HEK293 (cell line): ENCODE measurements around the gene NOX3.

ENCODE experiments used
- CTCF ChIA-PET: fragments of 350-600 bp; formaldehyde crosslinking; extraction: SDS; loops from one replicate; lab custom pipeline; 2021; ENCODE audit warnings: antibody characterized with exemption; lab: Yijun Ruan, JAX
- POLR2A ChIA-PET: fragments of 300-600 bp; formaldehyde crosslinking; extraction: SDS; loops from one replicate; lab custom pipeline; 2020; ENCODE audit warnings: antibody characterized with exemption, inconsistent platforms; lab: Yijun Ruan, JAX
- H3K27ac ChIP-seq: fragments of 200-500 bp; sonication (Bioruptor generic); 2 replicates; pipeline ENCODE4 v1.5.1; 2014; ENCODE audit warnings: low read depth, low read length, control low read depth, inconsistent platforms; ENCODE audit errors: extremely low read depth
- H3K36me3 ChIP-seq, 2 experiments: fragments of 200-500 bp in 1 of 2; sonication (Bioruptor generic) in 1 of 2; 1 replicate in 1 of 2; 2 replicates in 1 of 2; pipeline ENCODE4 v1.5.1; 2014 to 2017; ENCODE audit warnings: inconsistent platforms in 2 of 2, low read length in 2 of 2; ENCODE audit not compliant: control insufficient read depth in 2 of 2, insufficient read depth in 1 of 2
- H3K4me1 ChIP-seq: fragments of 200-500 bp; sonication (Bioruptor generic); 2 replicates; pipeline ENCODE4 v1.5.1; 2014; ENCODE audit warnings: mild to moderate bottlenecking, low read length, inconsistent platforms; ENCODE audit not compliant: control insufficient read depth, insufficient read depth
- H3K4me3 ChIP-seq: 2 replicates; pipeline ENCODE4 v1.5.1; 2011; ENCODE audit warnings: low read depth, mild to moderate bottlenecking, control low read depth, low read length, moderate library complexity
- H3K9me3 ChIP-seq: fragments of 200-500 bp; sonication (Bioruptor generic); 2 replicates; pipeline ENCODE4 v1.5.1; 2014; ENCODE audit warnings: low read depth, low read length, inconsistent platforms; ENCODE audit not compliant: control insufficient read depth, insufficient read depth
- HOXC10 ChIP-seq: sonication (generic); formaldehyde crosslinking; IDR thresholded peaks from 2 replicates; pipeline ENCODE4 v1.8.1; 2023; ENCODE audit warnings: mild to moderate bottlenecking, missing genetic modification reagents
- KLF9 ChIP-seq: fragments of 450-650 bp; formaldehyde crosslinking; IDR thresholded peaks from 2 replicates; pipeline ENCODE4 v1.5.1; 2016; ENCODE audit warnings: missing biosample characterization, missing genetic modification characterization, low read depth
- MZF1 ChIP-seq: fragments of 450-650 bp; formaldehyde crosslinking; IDR thresholded peaks from 2 replicates; pipeline ENCODE4 v1.5.1; 2017; ENCODE audit warnings: missing biosample characterization, missing genetic modification characterization, borderline replicate concordance
- SCRT2 ChIP-seq: fragments of 450-650 bp; formaldehyde crosslinking; IDR thresholded peaks from 2 replicates; pipeline ENCODE4 v1.5.1; 2016; ENCODE audit warnings: missing biosample characterization, missing genetic modification characterization
- SP2 ChIP-seq: fragments of 450-650 bp; formaldehyde crosslinking; IDR thresholded peaks from 2 replicates; pipeline ENCODE4 v1.5.1; 2016; ENCODE audit warnings: missing biosample characterization, missing genetic modification characterization
- ZBTB48 ChIP-seq: fragments of 450-650 bp; formaldehyde crosslinking; IDR thresholded peaks from 2 replicates; pipeline ENCODE4 v1.5.1; 2016; ENCODE audit warnings: missing biosample characterization, missing genetic modification characterization
- ZNF121 ChIP-seq: fragments of 450-650 bp; formaldehyde crosslinking; IDR thresholded peaks from 2 replicates; pipeline ENCODE4 v1.5.1; 2016; ENCODE audit warnings: missing biosample characterization, missing genetic modification characterization
- ZNF175 ChIP-seq: fragments of 450-650 bp; formaldehyde crosslinking; IDR thresholded peaks from 2 replicates; pipeline ENCODE4 v1.5.1; 2016; ENCODE audit warnings: missing biosample characterization, missing genetic modification characterization
- ZNF19 ChIP-seq: fragments of 450-650 bp; formaldehyde crosslinking; IDR thresholded peaks from 2 replicates; pipeline ENCODE4; 2016; ENCODE audit warnings: missing biosample characterization, missing genetic modification characterization, low read depth
- ZNF324 ChIP-seq: fragments of 450-650 bp; formaldehyde crosslinking; IDR thresholded peaks from 2 replicates; pipeline ENCODE4 v1.5.1; 2016; ENCODE audit warnings: missing biosample characterization, missing genetic modification characterization
- ZNF335 ChIP-seq: fragments of 450-650 bp; formaldehyde crosslinking; conservative IDR thresholded peaks from 2 replicates; pipeline ENCODE4 v1.5.1; 2016; ENCODE audit warnings: missing biosample characterization, missing genetic modification characterization
- ZNF658 ChIP-seq: fragments of 450-650 bp; formaldehyde crosslinking; IDR thresholded peaks from 2 replicates; pipeline ENCODE4; 2016; ENCODE audit warnings: missing biosample characterization, missing genetic modification characterization
- ZNF76 ChIP-seq: fragments of 450-650 bp; formaldehyde crosslinking; IDR thresholded peaks from 2 replicates; pipeline ENCODE4; 2016; ENCODE audit warnings: low read depth, missing biosample characterization, missing genetic modification characterization, borderline replicate concordance
- ZNF776 ChIP-seq: fragments of 450-650 bp; formaldehyde crosslinking; IDR thresholded peaks from 2 replicates; pipeline ENCODE4 v1.5.0; 2017; ENCODE audit warnings: missing biosample characterization, missing genetic modification characterization, borderline replicate concordance
- ZNF792 ChIP-seq: fragments of 450-650 bp; formaldehyde crosslinking; IDR thresholded peaks from 2 replicates; pipeline ENCODE4 v1.5.1; 2016; ENCODE audit warnings: missing biosample characterization, missing genetic modification characterization
- TF ChIP-seq, protein P1 (sequence below): fragments of 450-650 bp; formaldehyde crosslinking; IDR thresholded peaks from 2 replicates; pipeline ENCODE4 v1.5.1; 2016; ENCODE audit warnings: missing biosample characterization, missing genetic modification characterization
- TF ChIP-seq, protein P2 (sequence below): fragments of 450-650 bp; formaldehyde crosslinking; IDR thresholded peaks from 2 replicates; pipeline ENCODE4 v1.5.1; 2016; ENCODE audit warnings: missing biosample characterization, missing genetic modification characterization, low read depth
- TF ChIP-seq, protein P3 (sequence below): fragments of 450-650 bp; formaldehyde crosslinking; IDR thresholded peaks from 2 replicates; pipeline ENCODE4 v1.5.1; 2016; ENCODE audit warnings: missing biosample characterization, missing genetic modification characterization
- TF ChIP-seq, protein P4 (sequence below): fragments of 450-650 bp; formaldehyde crosslinking; IDR thresholded peaks from 2 replicates; pipeline ENCODE4 v1.5.1; 2016; ENCODE audit warnings: missing biosample characterization, missing genetic modification characterization
- TF ChIP-seq, protein P5 (sequence below): fragments of 450-650 bp; formaldehyde crosslinking; IDR thresholded peaks from 2 replicates; pipeline ENCODE4 v1.5.1; 2017; ENCODE audit warnings: missing biosample characterization, mild to moderate bottlenecking, missing genetic modification characterization, moderate library complexity

The NOX3 gene

DNA sequence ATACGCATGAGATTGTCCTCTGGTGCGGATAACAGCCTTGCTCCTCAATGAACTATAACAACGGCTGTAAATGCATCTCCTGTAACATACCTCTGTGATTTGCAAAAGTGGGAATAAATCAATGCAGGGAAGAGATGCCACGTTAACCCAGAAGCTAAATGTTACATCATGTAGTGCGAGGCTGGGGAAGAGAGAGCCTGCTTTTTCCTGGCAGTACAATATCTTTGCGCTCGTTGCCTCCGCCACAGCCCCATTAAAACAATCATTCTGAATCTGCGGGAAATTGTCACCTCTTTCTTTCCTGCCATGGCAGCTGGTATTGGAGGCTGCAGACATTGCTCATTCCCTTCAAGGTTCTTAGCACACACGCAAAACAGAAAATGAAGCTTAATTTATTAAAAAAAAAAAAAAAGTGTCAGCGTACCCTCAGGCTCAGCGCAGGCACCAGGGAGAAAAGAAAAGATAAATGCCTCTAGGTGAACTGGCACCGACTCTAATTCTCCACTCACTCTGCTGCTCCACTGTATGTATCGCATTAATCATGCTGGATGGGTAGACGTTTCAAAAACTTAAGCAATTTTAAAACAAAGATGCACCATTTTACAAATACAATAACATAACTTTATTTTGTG is 71.2 kb downstream of the NOX3 start:
- TF ChIP-seq KLF9 (tag by site-specific recombination) (no peak), ZNF324 (tag by site-specific recombination) (no peak), HOXC10 (CRISPR knock-in tag) (no peak), ZBTB48 (tag by site-specific recombination) (no peak)

DNA sequence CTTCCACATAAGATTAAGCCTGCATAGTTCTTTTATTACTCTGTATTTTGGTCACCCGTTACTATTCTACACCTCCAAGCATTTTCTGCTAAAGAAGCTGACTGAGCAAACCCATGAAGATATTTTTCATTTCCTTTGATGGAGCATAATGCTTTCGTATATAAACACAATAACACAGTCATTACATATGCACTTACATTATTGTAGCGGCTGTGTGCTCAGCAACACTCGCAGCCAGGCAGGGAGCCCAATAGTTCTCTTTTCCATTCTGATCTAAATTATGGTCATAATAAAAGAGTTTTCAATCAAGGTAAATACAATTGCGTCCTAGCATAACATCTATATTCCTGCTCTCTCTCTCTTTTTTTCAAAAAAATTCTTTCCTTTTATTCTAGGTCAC is 71.7 kb downstream of the NOX3 start:
- H3K4me3 ChIP-seq, result no peak overlapping the region
- no peak for TF ChIP-seq MZF1
- no peak for TF ChIP-seq ZNF658 (tag by site-specific recombination)
- TF ChIP-seq SP2 (tag by site-specific recombination), result no peak
- TF ChIP-seq, protein P1, sequence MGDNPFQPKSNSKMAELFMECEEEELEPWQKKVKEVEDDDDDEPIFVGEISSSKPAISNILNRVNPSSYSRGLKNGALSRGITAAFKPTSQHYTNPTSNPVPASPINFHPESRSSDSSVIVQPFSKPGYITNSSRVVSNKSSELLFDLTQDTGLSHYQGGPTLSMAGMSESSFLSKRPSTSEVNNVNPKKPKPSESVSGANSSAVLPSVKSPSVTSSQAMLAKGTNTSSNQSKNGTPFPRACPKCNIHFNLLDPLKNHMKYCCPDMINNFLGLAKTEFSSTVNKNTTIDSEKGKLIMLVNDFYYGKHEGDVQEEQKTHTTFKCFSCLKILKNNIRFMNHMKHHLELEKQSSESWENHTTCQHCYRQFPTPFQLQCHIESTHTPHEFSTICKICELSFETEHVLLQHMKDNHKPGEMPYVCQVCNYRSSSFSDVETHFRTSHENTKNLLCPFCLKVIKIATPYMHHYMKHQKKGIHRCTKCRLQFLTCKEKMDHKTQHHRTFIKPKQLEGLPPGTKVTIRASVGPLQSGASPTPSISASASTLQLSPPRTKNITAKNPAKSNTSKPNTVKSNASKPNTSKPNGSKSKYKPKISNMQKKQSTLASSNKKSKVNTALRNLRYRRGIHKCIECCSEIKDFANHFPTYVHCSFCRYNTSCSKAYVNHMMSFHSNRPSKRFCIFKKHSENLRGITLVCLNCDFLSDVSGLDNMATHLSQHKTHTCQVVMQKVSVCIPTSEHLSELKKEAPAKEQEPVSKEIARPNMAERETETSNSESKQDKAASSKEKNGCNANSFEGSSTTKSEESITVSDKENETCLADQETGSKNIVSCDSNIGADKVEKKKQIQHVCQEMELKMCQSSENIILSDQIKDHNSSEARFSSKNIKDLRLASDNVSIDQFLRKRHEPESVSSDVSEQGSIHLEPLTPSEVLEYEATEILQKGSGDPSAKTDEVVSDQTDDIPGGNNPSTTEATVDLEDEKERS (tag by site-specific recombination), result no peak
- TF ChIP-seq ZNF19, result no peak
- TF ChIP-seq, protein P2, sequence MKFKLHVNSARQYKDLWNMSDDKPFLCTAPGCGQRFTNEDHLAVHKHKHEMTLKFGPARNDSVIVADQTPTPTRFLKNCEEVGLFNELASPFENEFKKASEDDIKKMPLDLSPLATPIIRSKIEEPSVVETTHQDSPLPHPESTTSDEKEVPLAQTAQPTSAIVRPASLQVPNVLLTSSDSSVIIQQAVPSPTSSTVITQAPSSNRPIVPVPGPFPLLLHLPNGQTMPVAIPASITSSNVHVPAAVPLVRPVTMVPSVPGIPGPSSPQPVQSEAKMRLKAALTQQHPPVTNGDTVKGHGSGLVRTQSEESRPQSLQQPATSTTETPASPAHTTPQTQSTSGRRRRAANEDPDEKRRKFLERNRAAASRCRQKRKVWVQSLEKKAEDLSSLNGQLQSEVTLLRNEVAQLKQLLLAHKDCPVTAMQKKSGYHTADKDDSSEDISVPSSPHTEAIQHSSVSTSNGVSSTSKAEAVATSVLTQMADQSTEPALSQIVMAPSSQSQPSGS, result no peak
- TF ChIP-seq ZNF792 (tag by site-specific recombination), result no peak
- TF ChIP-seq, protein P3, sequence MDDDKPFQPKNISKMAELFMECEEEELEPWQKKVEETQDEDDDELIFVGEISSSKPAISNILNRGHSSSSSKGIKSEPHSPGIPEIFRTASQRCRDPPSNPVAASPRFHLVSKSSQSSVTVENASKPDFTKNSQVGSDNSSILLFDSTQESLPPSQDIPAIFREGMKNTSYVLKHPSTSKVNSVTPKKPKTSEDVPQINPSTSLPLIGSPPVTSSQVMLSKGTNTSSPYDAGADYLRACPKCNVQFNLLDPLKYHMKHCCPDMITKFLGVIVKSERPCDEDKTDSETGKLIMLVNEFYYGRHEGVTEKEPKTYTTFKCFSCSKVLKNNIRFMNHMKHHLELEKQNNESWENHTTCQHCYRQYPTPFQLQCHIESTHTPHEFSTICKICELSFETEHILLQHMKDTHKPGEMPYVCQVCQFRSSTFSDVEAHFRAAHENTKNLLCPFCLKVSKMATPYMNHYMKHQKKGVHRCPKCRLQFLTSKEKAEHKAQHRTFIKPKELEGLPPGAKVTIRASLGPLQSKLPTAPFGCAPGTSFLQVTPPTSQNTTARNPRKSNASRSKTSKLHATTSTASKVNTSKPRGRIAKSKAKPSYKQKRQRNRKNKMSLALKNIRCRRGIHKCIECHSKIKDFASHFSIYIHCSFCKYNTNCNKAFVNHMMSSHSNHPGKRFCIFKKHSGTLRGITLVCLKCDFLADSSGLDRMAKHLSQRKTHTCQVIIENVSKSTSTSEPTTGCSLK (tag by site-specific recombination), result no peak
- TF ChIP-seq ZNF335, result no peak
- TF ChIP-seq, protein P4, sequence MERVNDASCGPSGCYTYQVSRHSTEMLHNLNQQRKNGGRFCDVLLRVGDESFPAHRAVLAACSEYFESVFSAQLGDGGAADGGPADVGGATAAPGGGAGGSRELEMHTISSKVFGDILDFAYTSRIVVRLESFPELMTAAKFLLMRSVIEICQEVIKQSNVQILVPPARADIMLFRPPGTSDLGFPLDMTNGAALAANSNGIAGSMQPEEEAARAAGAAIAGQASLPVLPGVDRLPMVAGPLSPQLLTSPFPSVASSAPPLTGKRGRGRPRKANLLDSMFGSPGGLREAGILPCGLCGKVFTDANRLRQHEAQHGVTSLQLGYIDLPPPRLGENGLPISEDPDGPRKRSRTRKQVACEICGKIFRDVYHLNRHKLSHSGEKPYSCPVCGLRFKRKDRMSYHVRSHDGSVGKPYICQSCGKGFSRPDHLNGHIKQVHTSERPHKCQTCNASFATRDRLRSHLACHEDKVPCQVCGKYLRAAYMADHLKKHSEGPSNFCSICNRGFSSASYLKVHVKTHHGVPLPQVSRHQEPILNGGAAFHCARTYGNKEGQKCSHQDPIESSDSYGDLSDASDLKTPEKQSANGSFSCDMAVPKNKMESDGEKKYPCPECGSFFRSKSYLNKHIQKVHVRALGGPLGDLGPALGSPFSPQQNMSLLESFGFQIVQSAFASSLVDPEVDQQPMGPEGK, result no peak
- TF ChIP-seq ZNF121, result no peak
- TF ChIP-seq SCRT2 (tag by site-specific recombination), result no peak
- no peak for TF ChIP-seq ZNF76 (tag by site-specific recombination)
- TF ChIP-seq ZNF776 (tag by site-specific recombination), result no peak
- no peak for TF ChIP-seq ZNF175
- TF ChIP-seq, protein P5, sequence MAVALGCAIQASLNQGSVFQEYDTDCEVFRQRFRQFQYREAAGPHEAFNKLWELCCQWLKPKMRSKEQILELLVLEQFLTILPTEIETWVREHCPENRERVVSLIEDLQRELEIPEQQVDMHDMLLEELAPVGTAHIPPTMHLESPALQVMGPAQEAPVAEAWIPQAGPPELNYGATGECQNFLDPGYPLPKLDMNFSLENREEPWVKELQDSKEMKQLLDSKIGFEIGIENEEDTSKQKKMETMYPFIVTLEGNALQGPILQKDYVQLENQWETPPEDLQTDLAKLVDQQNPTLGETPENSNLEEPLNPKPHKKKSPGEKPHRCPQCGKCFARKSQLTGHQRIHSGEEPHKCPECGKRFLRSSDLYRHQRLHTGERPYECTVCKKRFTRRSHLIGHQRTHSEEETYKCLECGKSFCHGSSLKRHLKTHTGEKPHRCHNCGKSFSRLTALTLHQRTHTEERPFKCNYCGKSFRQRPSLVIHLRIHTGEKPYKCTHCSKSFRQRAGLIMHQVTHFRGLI, result no peak
- CTCF ChIA-PET, result no interaction called here
- H3K36me3 ChIP-seq, result no peaks in the 10 kb centered on the region
- POLR2A ChIA-PET, result interaction anchor here (0.6 kb wide), 1 partner anchor 441 kb away, joined by 3 read pairs; no protein-coding TSS in a partner anchor
- H3K9me3 ChIP-seq, result no peaks in the 10 kb centered on the region
- no peaks in the 10 kb centered on the region for H3K4me1 ChIP-seq
- H3K27ac ChIP-seq, result no peak overlapping the region

More for the DNA sequence above, 71.2 kb downstream of the NOX3 start:
- Histone ChIP-seq H3K4me3 (no peak overlapping the region), H3K9me3 (no peaks in the 10 kb centered on the region), H3K4me1 (no peaks in the 10 kb centered on the region), H3K36me3 (no peaks in the 10 kb centered on the region), H3K27ac (no peak overlapping the region)
- POLR2A ChIA-PET, result interaction anchor here (0.6 kb wide), 1 partner anchor 441 kb away, joined by 3 read pairs; no protein-coding TSS in a partner anchor
- CTCF ChIA-PET, result no interaction called here
